ENCODE measurements around the gene SLAMF6. TPM values are rescaled to one million over a fixed set of nuclear protein-coding genes. Genes with fewer than 3 reads are reported as not detected.

The SLAMF6 gene
- total RNA-seq, 4 donors from 2014 or later, result 0.60 to 6.7 (median 2.3) TPM; not detected in 1

Other genes starting within 250 kb of the SLAMF6 start
- 10 to 100 TPM; 22.1 to 50.8 (median 32.8) TPM for gene PEX19, start 238.1 kb downstream of the SLAMF6 start, total RNA-seq
- gene COPA, start 180.0 kb downstream of the SLAMF6 start, total RNA-seq, result 100 to 1,000 TPM in 3 of 4 donors, 10 to 100 TPM in 1; 98.7 to 152 (median 119) TPM
- gene NCSTN, start 179.9 kb downstream of the SLAMF6 start, total RNA-seq, result 100 to 1,000 TPM in 1 of 4 donors, 10 to 100 TPM in 3; 30.6 to 101 (median 67.3) TPM
- not detected for gene NHLH1, start 156.2 kb downstream of the SLAMF6 start, total RNA-seq
- 1 to 10 TPM in 3 of 4 donors, under 1 TPM in 1; 0.20 to 3.7 (median 2.7) TPM for gene VANGL2, start 122.7 kb downstream of the SLAMF6 start, total RNA-seq
- gene CD84, start 56.2 kb upstream of the SLAMF6 start, total RNA-seq, result 1 to 10 TPM; 1.4 to 8.6 (median 5.8) TPM
- 1 to 10 TPM in 3 of 4 donors, not detected in 1; 1.1 to 3.3 (median 3.2) TPM for gene SLAMF1, start 123.8 kb upstream of the SLAMF6 start, total RNA-seq
- gene CD48, start 188.6 kb upstream of the SLAMF6 start, total RNA-seq, result 10 to 100 TPM in 2 of 4 donors, 1 to 10 TPM in 1, not detected in 1; 7.5 to 31.3 (median 17.6) TPM
- 10 to 100 TPM in 1 of 4 donors, 1 to 10 TPM in 1, under 1 TPM in 1, not detected in 1; 0.20 to 15.4 (median 2.7) TPM for gene SLAMF7, start 216.0 kb upstream of the SLAMF6 start, total RNA-seq